Germinal center (tissue), 1 donor: ENCODE data around the gene ZCWPW1.

ENCODE experiments used
- DNase-seq: peaks from one replicate; pipeline ENCODE4 v3.0.0; 2012; ENCODE audit warnings: mixed read lengths, low spot score

ZCWPW1 gene, protein sequence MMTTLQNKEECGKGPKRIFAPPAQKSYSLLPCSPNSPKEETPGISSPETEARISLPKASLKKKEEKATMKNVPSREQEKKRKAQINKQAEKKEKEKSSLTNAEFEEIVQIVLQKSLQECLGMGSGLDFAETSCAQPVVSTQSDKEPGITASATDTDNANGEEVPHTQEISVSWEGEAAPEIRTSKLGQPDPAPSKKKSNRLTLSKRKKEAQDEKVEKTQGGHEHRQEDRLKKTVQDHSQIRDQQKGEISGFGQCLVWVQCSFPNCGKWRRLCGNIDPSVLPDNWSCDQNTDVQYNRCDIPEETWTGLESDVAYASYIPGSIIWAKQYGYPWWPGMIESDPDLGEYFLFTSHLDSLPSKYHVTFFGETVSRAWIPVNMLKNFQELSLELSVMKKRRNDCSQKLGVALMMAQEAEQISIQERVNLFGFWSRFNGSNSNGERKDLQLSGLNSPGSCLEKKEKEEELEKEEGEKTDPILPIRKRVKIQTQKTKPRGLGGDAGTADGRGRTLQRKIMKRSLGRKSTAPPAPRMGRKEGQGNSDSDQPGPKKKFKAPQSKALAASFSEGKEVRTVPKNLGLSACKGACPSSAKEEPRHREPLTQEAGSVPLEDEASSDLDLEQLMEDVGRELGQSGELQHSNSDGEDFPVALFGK

DNA sequence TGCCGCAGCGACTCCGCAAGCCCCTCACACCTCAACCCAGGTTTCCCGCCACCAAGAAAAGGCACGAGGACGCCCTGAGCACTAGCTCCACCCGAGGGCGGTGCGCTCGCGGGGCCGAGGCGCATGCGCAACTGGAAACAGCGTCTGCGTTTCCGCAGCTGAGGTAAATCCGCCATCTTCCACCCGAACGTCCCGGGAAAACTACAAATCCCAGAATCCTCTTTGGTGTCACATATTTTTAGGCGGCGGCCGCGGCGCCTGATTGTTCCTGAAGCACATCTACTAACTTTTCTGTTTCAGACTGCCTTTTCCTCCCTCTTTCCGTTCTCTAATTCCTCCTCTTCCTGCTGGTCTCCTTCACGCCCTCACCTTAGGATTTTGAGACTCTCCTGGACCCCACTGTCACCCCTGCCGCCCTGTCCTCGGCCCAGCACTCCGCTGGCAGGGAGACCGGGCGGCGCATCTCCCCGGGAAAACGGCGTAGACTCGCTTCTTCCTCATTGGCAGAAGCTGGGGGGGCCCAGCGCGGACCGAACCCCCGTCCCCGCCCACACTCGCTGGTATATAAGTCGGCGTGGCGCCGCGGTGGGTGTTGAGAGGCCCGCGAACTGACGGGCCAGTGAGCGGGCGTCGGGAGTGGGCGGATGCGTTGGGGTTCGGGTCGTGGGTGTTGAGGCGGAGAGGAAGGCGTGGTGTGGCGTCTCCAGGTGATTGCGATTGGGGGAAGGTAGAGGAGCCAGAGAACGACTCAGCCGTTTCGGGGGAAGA lies at the start of gene ZCWPW1:
Gene ZCWPW1, minus strand, starts transcription at position 505 of the 768 bp plus-strand sequence. CDS start 8,054 bp downstream, outside the sequence.
- DNase-seq, result peak; percentile 92

DNA sequence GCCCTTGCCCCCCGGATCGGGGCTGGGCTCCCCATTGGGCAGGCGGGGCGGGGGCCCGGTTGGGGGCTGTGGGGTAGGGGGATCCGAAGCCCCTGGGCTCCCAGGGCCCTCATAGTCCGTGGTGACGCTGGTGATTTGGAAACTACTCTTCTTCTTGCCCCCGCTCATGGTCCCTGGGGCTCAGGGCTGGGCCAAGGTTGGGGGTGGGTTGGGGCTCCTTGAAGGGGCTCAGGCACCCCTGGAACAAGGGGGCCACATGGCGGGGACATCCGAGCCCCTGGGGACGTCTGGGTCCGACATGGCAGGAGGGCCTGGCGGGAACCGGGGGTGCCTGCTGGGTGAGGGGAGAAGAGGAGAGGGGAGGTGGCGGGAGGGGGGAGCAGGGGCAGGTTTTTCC lies 49.4 kb upstream of the ZCWPW1 start:
- no peak for DNase-seq

- DNase-seq, result peak; percentile 37
These were observed 48.7 kb upstream of the ZCWPW1 start for GRCh38 chr7:100476903-100477870.

- DNase-seq, result no peak
These were observed 47.7 kb upstream of the ZCWPW1 start for GRCh38 chr7:100476101-100476780.

DNA sequence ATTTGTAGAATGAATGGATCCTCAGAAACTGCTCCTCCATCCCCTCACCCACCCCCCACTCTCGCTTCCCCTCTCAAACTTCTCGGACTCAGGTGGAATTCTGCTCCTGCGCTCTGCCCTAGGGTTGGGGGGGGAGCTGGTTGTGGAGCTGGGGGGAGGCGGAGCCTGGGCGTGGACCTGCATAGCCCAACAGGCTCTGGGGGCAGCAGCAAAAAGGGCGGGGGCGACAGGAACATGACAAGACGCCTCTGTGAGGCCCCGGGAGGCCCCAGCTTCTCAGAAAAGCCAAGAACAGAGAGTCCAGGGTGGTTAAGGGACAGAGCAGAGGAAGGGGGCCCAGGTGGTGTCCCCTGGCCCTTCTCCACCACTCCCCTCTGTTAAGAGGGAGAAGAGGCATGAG lies 47.0 kb upstream of the ZCWPW1 start:
- no peak for DNase-seq

DNA sequence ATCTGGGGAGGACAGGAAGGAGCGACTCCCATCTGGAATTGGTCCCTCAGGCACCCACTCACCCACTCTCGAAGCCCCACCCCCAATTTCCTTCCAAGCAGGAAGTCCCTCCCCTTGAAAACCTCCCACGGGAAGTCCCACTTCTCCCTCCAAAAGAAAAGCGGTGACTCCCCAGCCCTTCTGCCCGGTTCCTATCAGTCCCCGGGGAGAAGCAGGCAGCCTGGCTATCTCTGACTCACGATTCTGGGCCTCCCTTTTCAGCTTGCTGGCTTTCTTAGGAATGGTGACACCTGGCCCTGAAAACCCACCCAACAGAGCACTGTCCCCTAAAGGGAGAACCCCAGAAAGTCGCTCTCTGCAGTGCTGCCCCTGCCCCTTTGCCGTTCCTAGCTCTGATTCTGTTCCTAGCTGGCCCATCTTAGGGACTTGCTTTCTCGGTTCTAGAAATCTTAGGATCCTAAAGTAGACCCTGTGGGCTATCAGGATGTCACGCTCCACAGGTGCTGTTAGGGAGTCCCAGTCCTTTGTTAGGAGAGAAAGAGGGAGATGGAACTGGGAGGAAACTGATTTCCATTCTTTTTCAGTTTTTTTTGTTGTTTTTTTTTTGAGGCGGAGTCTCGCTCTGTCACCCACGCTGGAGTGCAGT lies 44.5 kb upstream of the ZCWPW1 start:
- DNase-seq, result no peak

DNA sequence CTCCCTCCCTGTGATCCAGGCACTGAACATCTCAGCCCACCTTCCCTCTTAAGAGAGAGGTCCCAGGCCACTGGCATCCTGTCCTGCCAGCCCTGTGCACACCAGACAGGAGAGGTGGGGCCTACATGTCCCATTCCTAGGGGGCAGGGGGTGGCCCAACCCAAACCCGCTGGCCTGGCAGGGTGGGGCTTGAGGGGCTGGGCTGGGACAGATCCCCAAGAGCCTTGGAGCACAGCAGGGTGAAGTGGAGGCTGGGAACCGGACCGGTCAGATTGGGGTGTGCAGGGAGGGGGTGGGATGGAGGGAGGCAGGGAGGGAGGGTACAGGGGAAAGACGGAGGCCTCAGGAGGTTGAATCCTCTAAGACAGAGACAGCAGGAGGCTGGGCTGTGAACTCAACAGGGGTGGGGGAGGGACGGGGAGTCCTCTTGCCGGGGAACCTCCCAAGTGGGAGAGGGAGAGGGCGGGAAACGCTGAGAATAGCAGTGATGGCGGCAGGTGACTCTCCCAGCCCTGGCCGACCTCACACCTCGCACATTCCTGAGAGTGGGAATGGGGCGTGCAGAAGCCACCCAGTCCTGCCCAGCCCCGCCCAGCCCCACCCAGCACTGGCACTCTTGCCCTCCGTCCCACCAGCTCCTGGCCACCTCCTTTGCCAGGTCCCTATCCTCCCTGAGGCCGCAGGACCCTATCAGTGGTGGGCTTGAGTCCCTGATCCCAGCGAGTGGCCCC lies 43.8 kb upstream of the ZCWPW1 start:
- DNase-seq, result no peak

DNA sequence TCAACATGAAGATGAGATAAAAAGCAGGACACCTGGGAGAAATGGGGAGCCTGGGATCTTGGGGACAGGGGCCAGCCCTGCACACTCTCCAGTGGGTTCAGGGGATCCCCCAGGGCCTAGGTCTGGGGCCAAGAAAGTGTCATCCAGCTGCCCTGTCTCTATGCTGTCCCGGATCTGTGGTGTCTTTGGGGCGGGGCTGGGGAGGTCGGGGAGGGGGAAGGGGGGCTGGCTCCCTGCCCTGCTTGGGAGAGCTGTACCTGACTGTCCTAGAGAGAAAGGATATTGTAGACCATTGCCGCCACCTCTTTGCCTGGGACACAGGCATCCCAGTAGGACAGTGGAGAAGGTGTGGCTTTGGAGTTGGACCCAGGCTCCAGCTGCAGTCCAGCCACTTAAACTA lies 42.5 kb upstream of the ZCWPW1 start:
- no peak for DNase-seq

- DNase-seq, result peak; percentile 87
These were observed 40.9 kb upstream of the ZCWPW1 start for GRCh38 chr7:100469227-100470044.

GRCh38 chr7:100467638-100468373 lies 39.3 kb upstream of the ZCWPW1 start:
- no peak for DNase-seq

GRCh38 chr7:100466653-100467605 lies 38.4 kb upstream of the ZCWPW1 start:
- no peak for DNase-seq

- no peak for DNase-seq
These were observed 37.3 kb upstream of the ZCWPW1 start for GRCh38 chr7:100465702-100466311.

- DNase-seq, result no peak
These were observed 36.8 kb upstream of the ZCWPW1 start for GRCh38 chr7:100465299-100465698.

DNA sequence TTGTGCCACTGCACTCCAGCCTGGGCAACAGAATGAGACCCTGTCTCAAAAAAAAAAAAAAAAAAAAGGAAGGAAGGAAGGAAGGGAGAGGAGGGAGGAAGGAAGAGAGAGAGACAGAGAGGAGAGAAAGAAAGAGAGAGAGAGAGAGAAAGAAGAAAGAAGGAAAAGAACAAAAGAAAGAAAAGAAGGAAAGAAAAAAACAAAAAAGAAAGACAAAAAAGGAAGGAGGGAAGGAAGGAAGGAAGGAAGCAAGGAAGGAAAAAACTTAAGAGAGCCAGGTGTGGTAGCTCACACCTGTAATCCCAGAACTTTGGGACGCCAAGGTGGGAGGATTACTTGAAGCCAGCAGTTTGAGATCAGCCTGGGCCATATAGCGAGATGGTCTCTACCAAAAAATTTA lies 36.3 kb upstream of the ZCWPW1 start:
- DNase-seq, result no peak

DNA sequence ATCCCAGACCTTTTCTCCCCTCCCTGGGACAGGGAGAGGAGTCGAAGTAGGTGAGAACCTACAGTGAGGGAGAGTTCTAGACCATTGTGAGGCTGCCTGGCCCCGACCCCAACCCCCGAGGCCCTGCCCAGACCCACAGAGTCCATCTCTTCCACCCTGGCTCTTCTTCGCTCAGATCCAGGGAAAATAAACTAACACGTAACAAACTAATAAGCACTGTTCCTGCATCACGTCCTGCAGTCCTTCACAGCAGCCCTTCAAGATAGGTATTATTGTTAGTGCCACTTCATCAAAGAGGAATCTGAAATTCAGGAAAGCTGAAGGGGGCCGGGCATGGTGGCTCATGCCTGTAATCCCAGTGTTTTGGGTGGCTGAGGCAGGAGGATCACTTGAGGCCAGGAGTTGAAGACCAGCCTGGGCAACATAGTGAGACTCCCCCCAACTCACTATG lies 35.7 kb upstream of the ZCWPW1 start, which contains the start of gene SPACDR:
Gene SPACDR, minus strand, starts transcription at position 51 of the 451 bp plus-strand sequence. CDS start 235 bp downstream, outside the sequence.
- DNase-seq, result no peak

GRCh38 chr7:100457033-100457432 lies 28.5 kb upstream of the ZCWPW1 start:
- DNase-seq, result no peak
